Measurements from ENCODE around the gene TRAM2. TPM values are rescaled to one million over a fixed set of nuclear protein-coding genes. Genes with fewer than 3 reads are reported as not detected.

Gene TRAM2, protein sequence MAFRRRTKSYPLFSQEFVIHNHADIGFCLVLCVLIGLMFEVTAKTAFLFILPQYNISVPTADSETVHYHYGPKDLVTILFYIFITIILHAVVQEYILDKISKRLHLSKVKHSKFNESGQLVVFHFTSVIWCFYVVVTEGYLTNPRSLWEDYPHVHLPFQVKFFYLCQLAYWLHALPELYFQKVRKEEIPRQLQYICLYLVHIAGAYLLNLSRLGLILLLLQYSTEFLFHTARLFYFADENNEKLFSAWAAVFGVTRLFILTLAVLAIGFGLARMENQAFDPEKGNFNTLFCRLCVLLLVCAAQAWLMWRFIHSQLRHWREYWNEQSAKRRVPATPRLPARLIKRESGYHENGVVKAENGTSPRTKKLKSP
- 19.9 to 24.8 TPM (median 23.2 TPM) in 5 replicates for total RNA-seq (2022; extraction: Qiagen RNA extraction; ENCODE audit: low read depth)

GRCh38 chr6:52577022-52577777, at the start of gene TRAM2:
Gene TRAM2, minus strand, starts transcription at chr6:52577060. Its CDS starts 145 bp downstream, at chr6:52576915.

Other genes starting within 250 kb of the TRAM2 start
- 0.38 to 1.0 TPM (median 0.80 TPM) in 5 replicates for gene PAQR8, start 214.9 kb downstream of the TRAM2 start, total RNA-seq (2022; extraction: Qiagen RNA extraction; ENCODE audit: low read depth)
- 7.7 to 12.8 TPM (median 12.6 TPM) in 5 replicates for gene EFHC1, start 156.7 kb downstream of the TRAM2 start, total RNA-seq (2022; extraction: Qiagen RNA extraction; ENCODE audit: low read depth)
- gene TMEM14A, start 94.1 kb upstream of the TRAM2 start, total RNA-seq (2022; extraction: Qiagen RNA extraction; ENCODE audit: low read depth) = 33.4 to 47.6 TPM (median 38.1 TPM) in 5 replicates
- not detected in 5 replicates for gene GSTA2, start 186.4 kb upstream of the TRAM2 start, total RNA-seq (2022; extraction: Qiagen RNA extraction; ENCODE audit: low read depth)
- 0.26 TPM in 1 of 5 replicates, not detected in the others for gene GSTA1, start 226.8 kb upstream of the TRAM2 start, total RNA-seq (2022; extraction: Qiagen RNA extraction; ENCODE audit: low read depth)

Measured in A549 treated with RU486 at 1 μM for 4 hours (cell line).